Body of pancreas (tissue), 4 donors: Measurements from ENCODE around the gene UGT1A5.

Experiments used
- POLR2A ChIP-seq, 3 donors: fragments of 450-650 bp; IDR thresholded peaks; one replicate each; pipeline ENCODE4 v1.6.1; 2016; ENCODE audit warnings: antibody characterized with exemption in 3 of 3, mild to moderate bottlenecking in 2 of 3
- TF ChIP-seq, protein P1 (sequence below), 7 experiments: fragments of 450-650 bp in 4 of 7; fragments of 200-600 bp in 3 of 7; sonication (generic) in 3 of 7; IDR thresholded peaks; one replicate each; pipeline ENCODE4 v1.5.1; 2016 to 2019; ENCODE audit warnings: antibody characterized with exemption in 7 of 7

DNA sequence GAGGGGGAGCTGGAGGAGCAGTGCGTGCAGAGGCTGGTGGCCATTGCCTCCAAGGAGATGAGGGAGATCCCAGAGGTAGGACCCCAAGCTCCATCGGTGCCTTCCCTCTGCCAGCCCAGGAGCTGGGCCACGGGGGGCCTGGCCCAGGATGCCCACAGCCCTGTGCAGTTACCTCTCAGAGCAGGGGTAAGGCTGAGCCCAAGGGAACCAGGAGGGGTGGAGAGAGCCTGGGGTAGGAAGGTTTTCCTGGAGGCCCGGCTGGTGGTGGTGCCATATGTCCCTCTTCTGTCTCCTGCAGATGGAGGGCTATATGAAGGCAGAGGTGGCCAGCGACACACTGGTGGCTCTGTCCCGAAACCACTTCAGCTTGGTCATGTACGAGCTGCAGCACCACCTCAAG lies 76.8 kb downstream of the UGT1A5 start:
- TF ChIP-seq, protein P1, sequence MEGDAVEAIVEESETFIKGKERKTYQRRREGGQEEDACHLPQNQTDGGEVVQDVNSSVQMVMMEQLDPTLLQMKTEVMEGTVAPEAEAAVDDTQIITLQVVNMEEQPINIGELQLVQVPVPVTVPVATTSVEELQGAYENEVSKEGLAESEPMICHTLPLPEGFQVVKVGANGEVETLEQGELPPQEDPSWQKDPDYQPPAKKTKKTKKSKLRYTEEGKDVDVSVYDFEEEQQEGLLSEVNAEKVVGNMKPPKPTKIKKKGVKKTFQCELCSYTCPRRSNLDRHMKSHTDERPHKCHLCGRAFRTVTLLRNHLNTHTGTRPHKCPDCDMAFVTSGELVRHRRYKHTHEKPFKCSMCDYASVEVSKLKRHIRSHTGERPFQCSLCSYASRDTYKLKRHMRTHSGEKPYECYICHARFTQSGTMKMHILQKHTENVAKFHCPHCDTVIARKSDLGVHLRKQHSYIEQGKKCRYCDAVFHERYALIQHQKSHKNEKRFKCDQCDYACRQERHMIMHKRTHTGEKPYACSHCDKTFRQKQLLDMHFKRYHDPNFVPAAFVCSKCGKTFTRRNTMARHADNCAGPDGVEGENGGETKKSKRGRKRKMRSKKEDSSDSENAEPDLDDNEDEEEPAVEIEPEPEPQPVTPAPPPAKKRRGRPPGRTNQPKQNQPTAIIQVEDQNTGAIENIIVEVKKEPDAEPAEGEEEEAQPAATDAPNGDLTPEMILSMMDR (IDR thresholded peaks at IDR 0.05): no peak
- no peak for TF ChIP-seq POLR2A (IDR thresholded peaks at IDR 0.05)
